ENCODE data around the gene GP9.
"Not testable (repeated sequence)": the region's sequence is repeated elsewhere in the genome, so short reads cannot be mapped to it uniquely, and the experiment has no call there.

The GP9 gene

GRCh38 chr3:129052675-129053074 is 7.9 kb upstream of the GP9 start:
- DNase-seq, result no peak

- DNase-seq, result no peak
Observed at GRCh38 chr3:129054605-129055104, 5.9 kb upstream of the GP9 start.

- no peak for DNase-seq
Observed at GRCh38 chr3:129056451-129057173, 4.0 kb upstream of the GP9 start.

DNA sequence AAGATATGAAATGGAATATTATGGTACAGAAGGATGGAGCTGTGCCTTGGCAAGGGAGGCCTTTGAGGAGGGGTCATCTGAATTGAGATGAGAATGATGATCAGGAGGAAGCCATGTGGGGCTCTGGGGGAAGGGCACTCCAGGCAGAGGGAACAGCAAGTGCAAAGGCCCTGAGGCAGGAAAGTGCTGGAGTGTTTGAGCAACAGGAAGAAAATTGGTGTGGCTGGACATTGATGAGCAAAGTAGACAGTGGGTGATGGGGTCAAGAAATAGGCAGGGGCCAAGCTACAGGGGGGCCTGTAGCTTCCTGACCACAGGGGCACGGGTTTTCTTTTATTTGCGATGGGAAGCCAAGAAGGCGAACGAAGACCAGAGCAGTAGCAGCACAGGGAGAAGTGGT is 3.3 kb upstream of the GP9 start:
- DNase-seq, result no peak

GRCh38 chr3:129058441-129059200 is 2.0 kb upstream of the GP9 start:
- DNase-seq, result peak; percentile 88

GRCh38 chr3:129059311-129059958 is 1.1 kb upstream of the GP9 start:
- peak; percentile 15 for DNase-seq

- peak; percentile 79 for DNase-seq
Observed at GRCh38 chr3:129061023-129061887, 676 bp downstream of the GP9 start.

- DNase-seq, result no peak
Observed at GRCh38 chr3:129061888-129062834, 1.6 kb downstream of the GP9 start.

GRCh38 chr3:129063091-129063640 is 2.6 kb downstream of the GP9 start:
- no peak for DNase-seq

- DNase-seq, result peak; percentile 89
Observed at GRCh38 chr3:129063841-129064482, 3.4 kb downstream of the GP9 start.

DNA sequence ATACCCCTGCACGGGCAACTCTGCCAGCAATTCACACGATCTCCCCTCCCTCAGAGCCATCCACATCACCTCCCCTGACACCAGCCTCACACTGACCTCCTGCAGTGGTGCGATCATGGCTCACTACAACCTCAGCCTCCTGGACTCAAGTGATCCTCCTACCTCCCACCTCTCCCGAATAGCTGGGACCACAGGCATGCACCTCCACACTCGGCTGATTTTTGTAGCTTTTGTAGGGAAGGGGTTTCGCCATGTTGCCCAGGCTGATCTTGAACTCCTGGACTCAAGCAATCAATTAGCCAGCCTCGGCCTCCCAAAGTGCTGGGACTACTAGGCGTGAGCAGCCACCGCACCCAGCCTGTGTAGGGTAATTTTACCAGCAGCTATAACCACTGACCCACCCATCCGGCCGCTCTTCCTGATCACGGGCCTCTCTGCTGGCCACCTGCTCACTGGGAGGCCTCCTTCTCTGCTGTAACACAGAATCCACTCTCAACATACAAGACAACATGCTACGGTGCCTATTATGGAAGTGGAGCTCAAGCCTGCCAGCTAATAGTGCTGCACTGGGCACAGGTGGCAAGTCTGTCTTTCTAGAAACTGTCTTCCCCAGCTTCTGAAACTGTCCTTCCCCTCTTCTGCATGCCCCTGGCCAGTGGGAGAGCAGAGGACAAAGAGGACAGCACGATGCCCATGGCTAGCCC is 4.6 kb downstream of the GP9 start:
- DNase-seq, result no peak

GRCh38 chr3:129065720-129066073 is 5.1 kb downstream of the GP9 start:
- DNase-seq, result no peak

GRCh38 chr3:129067719-129068118 is 7.1 kb downstream of the GP9 start:
- not testable (repeated sequence) for DNase-seq

GRCh38 chr3:129068291-129068886 is 7.8 kb downstream of the GP9 start:
- no peak for DNase-seq

DNA sequence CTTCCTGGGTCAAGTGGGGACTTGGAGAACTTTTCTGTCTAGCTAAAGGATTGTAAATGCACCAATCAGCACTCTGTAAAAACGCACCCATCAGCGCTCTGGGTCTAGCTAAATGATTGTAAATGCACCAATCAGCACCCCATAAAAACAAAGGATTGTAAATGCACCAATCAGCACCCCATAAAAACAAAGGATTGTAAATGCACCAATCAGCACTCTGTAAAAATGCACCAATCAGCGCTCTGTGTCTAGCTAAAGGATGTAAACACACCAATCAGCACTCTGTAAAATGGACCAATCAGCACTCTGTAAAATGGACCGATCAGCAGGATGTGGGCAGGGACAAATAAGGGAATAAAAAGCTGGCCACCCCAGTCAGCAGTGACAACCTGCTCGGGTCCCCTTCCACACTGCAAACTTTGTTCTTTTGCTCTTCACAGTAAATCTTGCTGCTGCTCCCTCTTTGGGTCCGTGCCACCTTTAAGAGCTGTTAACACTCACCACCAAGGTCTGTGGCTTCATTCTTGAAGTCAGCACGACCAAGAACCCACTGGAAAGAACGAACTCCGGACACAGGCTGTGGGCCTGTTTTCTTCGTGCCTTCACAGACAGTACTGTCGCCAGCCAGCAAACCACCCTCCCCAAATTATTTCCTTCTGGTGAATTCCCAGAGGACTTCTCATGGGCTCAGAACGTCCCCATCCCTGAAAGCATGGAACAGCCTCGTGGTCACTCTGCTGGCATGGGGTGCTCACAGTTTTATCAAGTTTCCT is 8.9 kb downstream of the GP9 start:
- DNase-seq, result not testable (repeated sequence)

GRCh38 chr3:129070086-129070885 is 9.7 kb downstream of the GP9 start:
- no peak for DNase-seq

GRCh38 chr3:129077222-129077621 is 16.6 kb downstream of the GP9 start:
- DNase-seq, result no peak

- DNase-seq, result no peak
Observed at GRCh38 chr3:129078510-129078909, 17.9 kb downstream of the GP9 start.
